ENCODE data around the gene NACA. TPM values are rescaled to one million over a fixed set of nuclear protein-coding genes. Genes with fewer than 3 reads are reported as not detected.

The NACA gene
- total RNA-seq, 4 donors from 2014 or later, result 968 to 1,190 (median 1,074) TPM

GRCh38 chr12:56687223-56688128 is 37.6 kb downstream of the NACA start:
- ATAC-seq (ENCODE audit: low FRiP score) (peak; percentile 52), DNase-seq (ENCODE audit: low spot score) (no peak)
- TF ChIP-seq CTCF (IDR thresholded peaks at IDR 0.05), result no peak

GRCh38 chr12:56684745-56685359 is 40.2 kb downstream of the NACA start:
- no peak for ATAC-seq (ENCODE audit: low FRiP score)

GRCh38 chr12:56682323-56682722 is 42.8 kb downstream of the NACA start:
- no peak for TF ChIP-seq CTCF (IDR thresholded peaks at IDR 0.05)
- no peak for DNase-seq (ENCODE audit: low spot score)

More at GRCh38 chr12:56684745-56685359, 40.2 kb downstream of the NACA start:
- TF ChIP-seq CTCF (IDR thresholded peaks at IDR 0.05), result no peak
- no peak for DNase-seq (ENCODE audit: low spot score)

GRCh38 chr12:56679883-56680575 is 45.1 kb downstream of the NACA start:
- no peak for DNase-seq (ENCODE audit: low spot score)
- no peak for ATAC-seq (ENCODE audit: low FRiP score)
- TF ChIP-seq CTCF (IDR thresholded peaks at IDR 0.05), result no peak

More at GRCh38 chr12:56682323-56682722, 42.8 kb downstream of the NACA start:
- no peak for ATAC-seq (ENCODE audit: low FRiP score)

GRCh38 chr12:56678852-56679251 is 46.2 kb downstream of the NACA start:
- ATAC-seq (ENCODE audit: low FRiP score), result no peak
- no peak for TF ChIP-seq CTCF (IDR thresholded peaks at IDR 0.05)
- DNase-seq (ENCODE audit: low spot score), result no peak

- DNase-seq (ENCODE audit: low spot score) (no peak), ATAC-seq (ENCODE audit: low FRiP score) (no peak)
- no peak for TF ChIP-seq CTCF (IDR thresholded peaks at IDR 0.05)
These were observed 47.4 kb downstream of the NACA start for GRCh38 chr12:56677680-56678079.
